Measurements from ENCODE around the gene C11orf97.

The C11orf97 gene

DNA sequence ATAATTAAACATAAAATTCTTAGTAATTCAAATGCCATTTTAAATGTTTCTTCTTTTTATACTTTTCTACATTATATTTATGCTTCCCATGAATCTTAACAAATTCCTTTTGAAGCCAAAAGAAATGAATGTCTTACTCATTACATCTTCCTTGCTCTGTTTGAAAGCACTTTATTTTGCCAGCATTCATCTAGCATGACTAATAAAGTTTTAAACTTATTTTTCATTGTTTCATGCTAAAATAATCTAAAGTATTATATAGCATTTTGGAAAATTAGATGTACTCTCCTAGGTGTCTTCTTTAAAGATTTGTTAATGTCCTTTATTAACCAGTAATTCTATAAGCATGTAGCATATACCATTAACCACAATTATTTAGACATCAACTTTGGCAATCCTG lies 45.2 kb downstream of the C11orf97 start:
- DNase-seq (ENCODE audit: low read depth, low spot score): no peak
- Histone ChIP-seq H3K27ac (ENCODE audit: low read length) (no peak overlapping the region), H3K4me1 (ENCODE audit: control insufficient read depth, insufficient read depth, low read length) (no peaks in the 10 kb centered on the region), H3K27me3 (ENCODE audit: control insufficient read depth, insufficient read depth, low read length) (no peaks in the 10 kb centered on the region), H3K4me3 (ENCODE audit: low read length) (no peak overlapping the region), H3K36me3 (ENCODE audit: control insufficient read depth, insufficient read depth, low read length) (no peaks in the 10 kb centered on the region), H3K9me3 (ENCODE audit: control insufficient read depth, insufficient read depth, low read length) (no peaks in the 10 kb centered on the region)

DNA sequence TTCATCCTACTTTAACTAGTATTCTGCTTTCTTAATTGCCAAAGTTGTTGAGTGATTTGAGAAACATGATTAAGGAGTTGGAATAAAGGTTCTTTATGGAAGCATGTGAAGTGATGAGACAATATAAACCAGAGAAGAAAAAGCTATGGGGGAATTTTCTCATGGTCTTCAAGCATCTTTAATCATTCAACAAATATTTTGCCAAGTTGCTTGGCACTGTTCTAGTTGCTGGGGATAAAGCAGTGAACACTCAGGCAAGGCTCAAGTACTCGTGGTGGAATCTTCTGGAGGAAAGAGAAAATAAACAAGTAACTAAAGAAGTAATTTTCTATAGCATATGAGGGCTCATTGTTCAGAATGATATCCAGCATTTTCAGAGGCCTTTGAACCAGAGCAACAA lies 45.7 kb downstream of the C11orf97 start:
- no peak overlapping the region for H3K27ac ChIP-seq (ENCODE audit: low read length)
- no peak for DNase-seq (ENCODE audit: low read depth, low spot score)
- H3K4me1 ChIP-seq (ENCODE audit: control insufficient read depth, insufficient read depth, low read length): no peaks in the 10 kb centered on the region
- no peaks in the 10 kb centered on the region for H3K9me3 ChIP-seq (ENCODE audit: control insufficient read depth, insufficient read depth, low read length)
- no CpG with 5 or more reads among the region's 1 CpG for WGBS (ENCODE audit: insufficient coverage, insufficient read length)
- H3K4me3 ChIP-seq (ENCODE audit: low read length): no peak overlapping the region
- H3K27me3 ChIP-seq (ENCODE audit: control insufficient read depth, insufficient read depth, low read length): no peaks in the 10 kb centered on the region
- H3K36me3 ChIP-seq (ENCODE audit: control insufficient read depth, insufficient read depth, low read length): no peaks in the 10 kb centered on the region

DNA sequence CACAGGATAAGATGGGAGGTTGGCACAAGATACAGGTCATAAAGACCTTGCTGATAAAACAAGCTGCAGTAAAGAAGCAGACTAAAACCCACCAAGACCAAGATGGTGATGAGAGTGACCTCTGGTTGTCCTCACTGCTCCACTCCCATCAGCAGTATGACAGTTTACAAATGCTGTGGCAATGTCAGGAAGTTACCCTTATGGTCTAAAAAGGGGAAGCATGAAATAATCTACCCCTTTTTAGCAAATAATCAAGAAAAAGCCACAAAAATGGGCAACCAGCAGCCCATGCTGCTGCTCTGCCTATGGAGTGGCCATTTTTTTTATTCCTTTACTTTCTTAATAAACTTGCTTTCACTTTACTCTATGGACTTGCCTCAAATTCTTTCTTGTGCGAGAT lies 46.2 kb downstream of the C11orf97 start:
- Histone ChIP-seq H3K27me3 (ENCODE audit: control insufficient read depth, insufficient read depth, low read length) (no peaks in the 10 kb centered on the region), H3K27ac (ENCODE audit: low read length) (no peak overlapping the region), H3K4me3 (ENCODE audit: low read length) (no peak overlapping the region), H3K9me3 (ENCODE audit: control insufficient read depth, insufficient read depth, low read length) (no peaks in the 10 kb centered on the region), H3K4me1 (ENCODE audit: control insufficient read depth, insufficient read depth, low read length) (no peaks in the 10 kb centered on the region), H3K36me3 (ENCODE audit: control insufficient read depth, insufficient read depth, low read length) (no peaks in the 10 kb centered on the region)
- WGBS (ENCODE audit: insufficient coverage, insufficient read length): no CpG with 5 or more reads among the region's 1 CpG
- no peak for DNase-seq (ENCODE audit: low read depth, low spot score)

DNA sequence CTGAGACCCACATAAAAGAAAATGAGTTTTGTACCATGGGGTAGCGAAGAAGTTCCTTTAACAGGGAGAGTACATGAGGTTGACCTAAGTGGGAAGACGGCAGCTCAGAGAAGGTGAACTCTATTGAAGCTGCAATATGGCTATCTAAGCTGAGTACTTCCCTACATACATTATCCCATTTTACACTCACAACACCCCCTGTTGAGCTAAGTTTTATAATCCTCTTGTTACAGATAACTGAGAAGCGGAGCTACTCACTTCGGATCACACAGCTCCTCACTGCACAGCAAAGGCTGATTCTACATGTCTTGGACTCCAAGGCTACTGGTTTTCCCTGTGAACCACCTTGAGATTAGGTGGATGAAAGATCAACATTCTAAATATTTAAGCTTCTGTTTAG lies 46.7 kb downstream of the C11orf97 start:
- no peak for DNase-seq (ENCODE audit: low read depth, low spot score)
- Histone ChIP-seq H3K27ac (ENCODE audit: low read length) (no peak overlapping the region), H3K9me3 (ENCODE audit: control insufficient read depth, insufficient read depth, low read length) (no peaks in the 10 kb centered on the region), H3K36me3 (ENCODE audit: control insufficient read depth, insufficient read depth, low read length) (no peaks in the 10 kb centered on the region), H3K4me3 (ENCODE audit: low read length) (no peak overlapping the region), H3K27me3 (ENCODE audit: control insufficient read depth, insufficient read depth, low read length) (no peaks in the 10 kb centered on the region), H3K4me1 (ENCODE audit: control insufficient read depth, insufficient read depth, low read length) (no peaks in the 10 kb centered on the region)
- no CpG with 5 or more reads among the region's 4 CpGs for WGBS (ENCODE audit: insufficient coverage, insufficient read length)

DNA sequence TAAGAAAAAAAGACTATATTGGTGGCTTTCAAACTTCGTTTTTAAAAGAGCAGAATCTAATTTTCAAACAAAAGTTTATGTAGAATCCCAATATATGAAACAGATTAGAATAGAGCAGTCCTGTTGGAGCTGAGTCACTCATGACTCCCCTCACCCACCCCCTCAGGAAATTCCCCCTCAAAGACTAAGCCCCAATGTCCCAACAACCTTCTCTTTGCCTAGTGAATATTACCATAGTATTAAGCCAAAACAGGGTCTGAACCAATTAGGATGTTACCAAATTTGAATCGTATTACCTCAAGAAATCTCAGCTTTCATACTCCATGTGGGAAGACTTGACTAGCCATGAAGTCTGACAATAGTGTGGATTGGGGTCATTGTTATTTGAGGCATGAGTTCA lies 47.1 kb downstream of the C11orf97 start:
- Histone ChIP-seq H3K9me3 (ENCODE audit: control insufficient read depth, insufficient read depth, low read length) (no peaks in the 10 kb centered on the region), H3K4me3 (ENCODE audit: low read length) (no peak overlapping the region), H3K4me1 (ENCODE audit: control insufficient read depth, insufficient read depth, low read length) (no peaks in the 10 kb centered on the region), H3K27ac (ENCODE audit: low read length) (no peak overlapping the region), H3K27me3 (ENCODE audit: control insufficient read depth, insufficient read depth, low read length) (no peaks in the 10 kb centered on the region), H3K36me3 (ENCODE audit: control insufficient read depth, insufficient read depth, low read length) (no peaks in the 10 kb centered on the region)
- WGBS (ENCODE audit: insufficient coverage, insufficient read length): no CpG with 5 or more reads among the region's 2 CpGs
- DNase-seq (ENCODE audit: low read depth, low spot score): no peak

DNA sequence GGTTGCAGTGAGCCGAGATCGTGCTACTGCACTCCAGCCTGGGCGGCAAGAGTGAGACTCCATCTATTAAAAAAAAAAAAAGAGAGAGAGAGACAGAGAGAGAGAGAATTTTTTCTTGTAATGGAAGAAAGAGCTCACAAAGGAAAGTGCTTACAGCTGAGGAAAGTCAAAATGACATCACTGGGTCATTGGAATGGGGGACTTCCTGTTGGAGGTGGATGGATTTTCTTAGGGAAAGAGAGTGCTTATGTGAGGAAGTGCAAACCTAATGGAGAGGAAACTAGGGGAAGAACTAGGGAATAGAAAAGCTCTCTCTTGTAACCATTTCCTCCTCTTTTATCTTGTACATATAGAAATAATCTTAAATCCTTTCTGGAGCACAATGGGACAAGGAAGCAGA lies 48.6 kb downstream of the C11orf97 start:
- H3K4me1 ChIP-seq (ENCODE audit: control insufficient read depth, insufficient read depth, low read length): no peaks in the 10 kb centered on the region
- DNase-seq (ENCODE audit: low read depth, low spot score): no peak
- no peaks in the 10 kb centered on the region for H3K9me3 ChIP-seq (ENCODE audit: control insufficient read depth, insufficient read depth, low read length)
- no peaks in the 10 kb centered on the region for H3K36me3 ChIP-seq (ENCODE audit: control insufficient read depth, insufficient read depth, low read length)
- no CpG with 5 or more reads among the region's 3 CpGs for WGBS (ENCODE audit: insufficient coverage, insufficient read length)
- H3K27ac ChIP-seq (ENCODE audit: low read length): no peak overlapping the region
- no peaks in the 10 kb centered on the region for H3K27me3 ChIP-seq (ENCODE audit: control insufficient read depth, insufficient read depth, low read length)
- no peak overlapping the region for H3K4me3 ChIP-seq (ENCODE audit: low read length)

DNA sequence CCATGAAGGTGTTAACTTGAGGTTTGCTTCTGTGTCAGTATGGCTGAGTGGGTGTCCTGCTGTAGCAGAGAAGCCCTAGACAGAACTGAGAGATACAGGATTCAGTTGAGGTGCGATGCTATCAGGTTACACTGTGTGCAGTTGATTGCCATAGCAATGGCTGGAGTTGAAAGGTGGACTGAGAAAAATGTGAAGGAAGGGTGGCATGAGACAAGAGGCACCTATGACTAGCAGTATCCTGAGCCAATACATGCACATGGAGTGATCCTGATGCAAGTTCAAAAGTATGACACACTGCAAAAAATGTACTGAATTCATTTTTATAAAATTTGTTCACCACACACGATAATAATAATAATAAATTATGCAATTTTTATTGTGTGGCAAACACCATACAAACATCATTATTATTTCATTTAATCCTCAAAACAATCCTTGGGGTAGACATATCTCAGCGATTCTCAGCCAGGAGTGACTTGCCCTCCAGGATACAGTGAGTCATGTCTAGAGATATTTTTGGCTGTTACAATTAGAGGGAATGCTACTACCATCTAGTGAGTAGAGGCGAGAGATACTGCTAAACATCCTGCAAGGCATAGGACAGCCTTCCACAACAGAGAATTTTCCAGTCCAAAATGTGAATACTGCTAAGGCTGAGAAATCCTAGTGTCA lies 51.1 kb downstream of the C11orf97 start:
- Histone ChIP-seq H3K36me3 (ENCODE audit: control insufficient read depth, insufficient read depth, low read length) (no peaks in the 10 kb centered on the region), H3K4me1 (ENCODE audit: control insufficient read depth, insufficient read depth, low read length) (no peaks in the 10 kb centered on the region), H3K4me3 (ENCODE audit: low read length) (no peak overlapping the region), H3K9me3 (ENCODE audit: control insufficient read depth, insufficient read depth, low read length) (no peaks in the 10 kb centered on the region), H3K27ac (ENCODE audit: low read length) (no peak overlapping the region), H3K27me3 (ENCODE audit: control insufficient read depth, insufficient read depth, low read length) (no peaks in the 10 kb centered on the region)
- WGBS (ENCODE audit: insufficient coverage, insufficient read length): 100% methylated on average over 1 of the region's 4 CpGs
- no peak for DNase-seq (ENCODE audit: low read depth, low spot score)

DNA sequence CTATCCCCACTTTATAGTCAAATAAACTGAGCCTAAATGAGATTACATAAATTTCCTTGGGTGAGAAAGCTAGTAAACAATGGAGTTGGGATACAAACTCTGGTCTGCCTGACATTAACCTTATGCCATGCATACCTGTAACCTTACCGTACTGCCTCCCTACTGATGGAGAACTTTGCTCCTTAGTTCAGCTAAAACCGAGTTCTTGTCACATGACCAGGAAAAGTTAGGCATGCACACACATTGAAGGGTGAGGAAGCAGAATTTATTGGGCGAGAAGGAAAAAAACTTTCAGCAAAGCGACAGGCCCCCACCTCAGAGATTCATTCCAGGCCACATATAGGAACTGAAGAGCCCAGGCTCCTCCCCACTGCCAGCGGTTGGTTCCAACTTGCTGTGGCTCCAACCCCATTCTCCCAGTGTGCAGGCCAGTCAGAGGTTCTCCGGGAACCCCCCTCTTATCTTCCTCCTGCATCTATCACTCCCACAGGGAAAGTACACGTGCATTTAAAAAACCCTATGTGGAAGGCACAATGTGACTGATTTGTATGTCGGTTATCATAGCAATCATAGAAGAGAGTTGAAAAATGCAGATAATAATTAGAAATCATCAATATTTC lies 51.7 kb downstream of the C11orf97 start:
- Histone ChIP-seq H3K27me3 (ENCODE audit: control insufficient read depth, insufficient read depth, low read length) (no peaks in the 10 kb centered on the region), H3K9me3 (ENCODE audit: control insufficient read depth, insufficient read depth, low read length) (no peaks in the 10 kb centered on the region), H3K36me3 (ENCODE audit: control insufficient read depth, insufficient read depth, low read length) (no peaks in the 10 kb centered on the region), H3K27ac (ENCODE audit: low read length) (no peak overlapping the region), H3K4me1 (ENCODE audit: control insufficient read depth, insufficient read depth, low read length) (no peaks in the 10 kb centered on the region), H3K4me3 (ENCODE audit: low read length) (no peak overlapping the region)
- no peak for DNase-seq (ENCODE audit: low read depth, low spot score)
- no CpG with 5 or more reads among the region's 8 CpGs for WGBS (ENCODE audit: insufficient coverage, insufficient read length)

DNA sequence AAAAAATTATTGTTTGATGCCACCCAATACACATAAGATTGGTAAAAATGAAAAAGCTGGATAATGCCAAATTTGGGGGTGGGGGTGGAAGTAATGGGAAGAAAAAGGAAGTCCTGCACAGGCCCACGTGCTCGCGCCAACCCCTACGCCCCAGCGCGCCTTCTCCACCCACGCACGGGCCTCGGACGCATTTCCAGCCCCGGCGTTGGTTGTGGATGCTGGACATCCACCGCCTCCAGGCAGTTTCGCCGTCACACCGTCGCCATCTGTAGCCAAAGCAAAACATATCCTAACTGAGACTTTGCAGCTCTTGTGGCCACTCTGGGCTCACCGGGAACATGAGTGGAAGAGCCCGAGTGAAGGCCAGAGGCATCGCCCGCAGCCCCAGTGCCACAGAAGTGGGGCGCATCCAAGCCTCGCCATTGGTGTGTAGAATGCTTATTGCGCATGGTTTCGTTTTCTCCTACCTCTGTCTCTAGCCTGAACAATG lies 55.0 kb downstream of the C11orf97 start, which contains the start of gene PIWIL4:
Gene PIWIL4 (plus strand): TSS at position 188 of the 490 bp plus-strand sequence. CDS start 151 bp downstream, at position 339.
- Histone ChIP-seq H3K4me1 (ENCODE audit: control insufficient read depth, insufficient read depth, low read length) (no peaks in the 10 kb centered on the region), H3K27ac (ENCODE audit: low read length) (no peak within 1 kb of the TSS), H3K9me3 (ENCODE audit: control insufficient read depth, insufficient read depth, low read length) (no peaks in the 10 kb centered on the region), H3K4me3 (ENCODE audit: low read length) (no peak within 1 kb of the TSS), H3K36me3 (ENCODE audit: control insufficient read depth, insufficient read depth, low read length) (no peaks in the 10 kb centered on the region), H3K27me3 (ENCODE audit: control insufficient read depth, insufficient read depth, low read length) (no peaks in the 10 kb centered on the region)
- no peak for DNase-seq (ENCODE audit: low read depth, low spot score)
- WGBS (ENCODE audit: insufficient coverage, insufficient read length): no CpG with 5 or more reads among the region's 25 CpGs

DNA sequence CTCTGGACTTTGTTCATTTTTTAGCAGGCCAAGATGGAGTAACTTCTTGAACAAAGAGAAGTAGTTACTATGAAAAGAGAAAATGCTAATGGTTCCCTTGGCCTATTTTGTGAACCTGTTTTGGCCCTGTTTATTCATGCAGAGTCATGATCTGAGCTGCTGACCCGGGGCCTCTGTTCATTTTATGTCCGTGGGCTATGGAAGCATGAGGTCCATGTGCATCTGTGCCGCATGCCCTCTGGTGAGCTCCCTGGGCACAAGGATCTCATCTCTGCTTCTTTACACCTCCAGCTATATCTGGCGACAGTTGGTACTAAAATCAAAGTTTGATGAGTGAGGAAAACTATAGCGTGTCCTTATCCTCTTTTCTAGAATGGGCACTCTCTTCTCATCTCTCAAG lies 55.9 kb downstream of the C11orf97 start:
- Histone ChIP-seq H3K27ac (ENCODE audit: low read length) (no peak overlapping the region), H3K9me3 (ENCODE audit: control insufficient read depth, insufficient read depth, low read length) (no peaks in the 10 kb centered on the region), H3K27me3 (ENCODE audit: control insufficient read depth, insufficient read depth, low read length) (no peaks in the 10 kb centered on the region), H3K4me1 (ENCODE audit: control insufficient read depth, insufficient read depth, low read length) (no peaks in the 10 kb centered on the region), H3K4me3 (ENCODE audit: low read length) (no peak overlapping the region), H3K36me3 (ENCODE audit: control insufficient read depth, insufficient read depth, low read length) (no peaks in the 10 kb centered on the region)
- no CpG with 5 or more reads among the region's 5 CpGs for WGBS (ENCODE audit: insufficient coverage, insufficient read length)
- DNase-seq (ENCODE audit: low read depth, low spot score): no peak

DNA sequence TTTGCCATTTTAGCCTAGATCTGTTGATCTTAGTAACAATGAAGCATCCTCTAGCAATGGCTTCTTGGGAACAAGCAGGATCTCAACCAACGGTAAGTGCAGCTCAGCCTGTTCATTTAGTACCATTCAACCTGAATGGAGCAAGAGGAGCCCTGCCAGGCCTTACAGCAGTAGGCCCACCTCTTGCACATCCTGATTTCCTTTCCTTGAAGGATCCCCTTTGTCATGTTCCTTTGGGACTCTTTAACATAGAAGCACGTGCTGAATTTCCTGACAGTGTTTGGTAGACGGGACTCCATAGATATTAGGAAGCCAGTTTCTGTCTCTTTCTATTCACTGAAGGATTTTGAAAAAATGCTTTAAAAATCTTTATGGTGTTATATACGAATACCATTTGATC lies 56.5 kb downstream of the C11orf97 start:
- Histone ChIP-seq H3K36me3 (ENCODE audit: control insufficient read depth, insufficient read depth, low read length) (no peaks in the 10 kb centered on the region), H3K4me1 (ENCODE audit: control insufficient read depth, insufficient read depth, low read length) (no peaks in the 10 kb centered on the region), H3K27ac (ENCODE audit: low read length) (no peak overlapping the region), H3K27me3 (ENCODE audit: control insufficient read depth, insufficient read depth, low read length) (no peaks in the 10 kb centered on the region), H3K4me3 (ENCODE audit: low read length) (no peak overlapping the region), H3K9me3 (ENCODE audit: control insufficient read depth, insufficient read depth, low read length) (no peaks in the 10 kb centered on the region)
- DNase-seq (ENCODE audit: low read depth, low spot score): no peak
- WGBS (ENCODE audit: insufficient coverage, insufficient read length): no CpG with 5 or more reads among the region's 4 CpGs
